GM18511 (cell line): ENCODE results near the gene PAK5.
A peak's percentile ranks its signal among the peaks of the same experiment; 100 is the strongest.

Experiments used
- ATAC-seq: cut with Tn5 transposase; IDR thresholded peaks from one replicate; pipeline ENCODE4 v1.9.1; 2021; ENCODE audit warnings: mild to moderate bottlenecking, moderate library complexity; ENCODE audit not compliant: unreplicated experiment

Gene PAK5

DNA sequence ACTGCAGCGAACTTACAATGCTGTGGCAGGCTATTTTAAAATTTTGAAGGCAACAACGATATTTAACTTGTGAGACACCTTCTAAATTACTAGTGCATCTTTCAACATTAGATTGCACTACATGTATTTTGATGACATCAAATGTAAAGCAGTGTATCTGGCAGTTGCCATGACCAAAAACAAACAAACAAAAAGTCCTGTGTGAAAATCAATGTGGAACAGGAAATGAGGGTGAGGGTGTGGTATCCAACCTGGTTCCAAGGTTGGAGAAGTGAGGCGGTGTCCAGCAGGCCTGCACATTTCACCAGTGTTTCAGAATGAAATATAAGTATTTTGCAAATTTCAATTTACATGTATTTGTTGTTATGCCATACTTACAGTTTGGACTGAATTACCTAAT is 212.5 kb downstream of the PAK5 start:
- no peak for ATAC-seq

DNA sequence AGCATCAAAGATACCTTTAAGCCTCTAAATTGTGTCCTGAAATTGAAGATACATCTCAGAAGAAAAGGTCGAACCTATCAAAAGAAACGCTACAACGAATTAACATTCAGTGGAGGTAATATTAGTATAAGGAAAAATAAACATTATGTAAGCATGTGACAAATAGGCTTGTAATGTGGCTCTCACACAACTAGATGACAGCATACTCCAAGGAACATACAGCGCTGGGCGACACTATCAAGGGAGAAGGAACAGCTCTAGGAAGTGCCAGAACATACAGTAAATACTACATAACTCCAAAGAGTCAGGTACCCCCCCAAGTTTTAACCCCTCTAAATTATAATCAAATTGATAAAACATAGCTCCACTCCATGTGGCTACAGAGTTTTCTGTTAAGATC is 220.9 kb downstream of the PAK5 start:
- no peak for ATAC-seq

DNA sequence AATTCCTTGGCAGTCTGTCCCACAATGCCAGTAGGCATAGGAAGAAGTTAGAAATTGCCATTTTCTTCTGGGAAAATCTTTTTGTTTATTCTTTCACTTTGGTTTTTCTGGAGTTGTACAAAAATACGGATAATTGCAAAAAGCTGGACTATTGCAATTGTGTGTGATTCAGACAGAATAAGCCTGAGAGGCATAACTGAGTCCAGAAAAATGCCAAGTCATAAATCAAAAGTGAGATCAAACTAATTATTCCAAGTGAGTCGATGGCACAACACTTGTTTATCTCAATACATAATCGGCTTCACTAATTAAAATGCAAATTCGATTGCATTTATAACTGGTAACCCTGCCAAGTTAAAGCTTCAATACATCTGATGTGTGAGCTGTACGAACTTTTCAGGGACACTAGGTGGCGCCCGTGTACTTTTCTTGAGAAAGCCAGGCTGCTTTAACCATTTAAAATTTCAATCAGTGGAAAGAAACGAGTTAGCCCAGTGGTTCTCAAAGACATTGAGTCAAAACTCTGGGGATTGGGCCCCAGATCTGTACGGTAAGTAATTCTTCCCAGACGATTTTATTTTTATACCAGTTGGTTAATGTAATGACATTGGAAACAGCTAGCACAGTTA is 221.9 kb downstream of the PAK5 start:
- ATAC-seq: peak; percentile 51

GRCh38 chr20:9616455-9616805 is 222.4 kb downstream of the PAK5 start:
- peak; percentile 21 for ATAC-seq

GRCh38 chr20:9615766-9616454 is 223.0 kb downstream of the PAK5 start:
- ATAC-seq: peak; percentile 98

DNA sequence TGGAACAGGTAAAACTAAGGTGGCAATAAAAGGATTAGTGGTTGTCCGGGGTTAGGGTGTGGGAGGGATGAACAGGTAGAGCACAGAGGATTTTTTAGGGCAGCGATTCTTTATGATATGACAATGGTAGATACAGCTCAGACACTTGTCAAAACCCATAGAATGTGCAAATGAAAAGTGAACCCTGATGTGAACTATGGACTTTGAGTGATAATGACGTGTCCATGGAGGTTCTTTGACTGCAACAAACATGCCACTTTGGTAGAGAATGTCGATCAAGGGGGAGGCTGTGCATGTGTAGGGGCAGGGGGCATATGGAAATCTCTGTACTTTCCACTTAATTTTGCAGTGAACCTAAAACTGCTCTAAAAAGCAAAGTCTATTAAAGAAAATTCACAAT is 223.8 kb downstream of the PAK5 start:
- ATAC-seq: no peak

- ATAC-seq: no peak
Measured at GRCh38 chr20:9613871-9614270, 225.0 kb downstream of the PAK5 start.

DNA sequence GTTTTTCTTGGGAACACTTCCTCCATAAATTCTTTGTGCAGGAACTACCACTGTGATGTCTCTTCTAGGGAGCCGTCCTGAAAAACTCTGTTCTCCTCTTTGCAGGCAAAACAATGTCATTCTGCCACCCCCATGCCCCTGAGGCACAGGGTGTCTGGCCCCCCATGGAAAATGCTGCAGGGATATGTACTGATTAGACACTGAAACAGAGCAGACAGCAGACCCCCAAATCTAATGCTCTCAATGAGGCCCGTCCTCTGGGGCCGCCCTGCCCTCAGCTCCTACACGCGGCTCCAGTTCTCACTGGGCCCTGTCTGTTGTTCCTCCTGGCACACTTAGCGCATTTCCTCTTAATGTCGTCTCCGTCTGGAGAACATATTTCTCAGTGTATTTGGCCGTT is 227.0 kb downstream of the PAK5 start:
- ATAC-seq: no peak

GRCh38 chr20:9610665-9611064 is 228.2 kb downstream of the PAK5 start:
- no peak for ATAC-seq

GRCh38 chr20:9609887-9610502 is 228.9 kb downstream of the PAK5 start:
- ATAC-seq: peak; percentile 79

DNA sequence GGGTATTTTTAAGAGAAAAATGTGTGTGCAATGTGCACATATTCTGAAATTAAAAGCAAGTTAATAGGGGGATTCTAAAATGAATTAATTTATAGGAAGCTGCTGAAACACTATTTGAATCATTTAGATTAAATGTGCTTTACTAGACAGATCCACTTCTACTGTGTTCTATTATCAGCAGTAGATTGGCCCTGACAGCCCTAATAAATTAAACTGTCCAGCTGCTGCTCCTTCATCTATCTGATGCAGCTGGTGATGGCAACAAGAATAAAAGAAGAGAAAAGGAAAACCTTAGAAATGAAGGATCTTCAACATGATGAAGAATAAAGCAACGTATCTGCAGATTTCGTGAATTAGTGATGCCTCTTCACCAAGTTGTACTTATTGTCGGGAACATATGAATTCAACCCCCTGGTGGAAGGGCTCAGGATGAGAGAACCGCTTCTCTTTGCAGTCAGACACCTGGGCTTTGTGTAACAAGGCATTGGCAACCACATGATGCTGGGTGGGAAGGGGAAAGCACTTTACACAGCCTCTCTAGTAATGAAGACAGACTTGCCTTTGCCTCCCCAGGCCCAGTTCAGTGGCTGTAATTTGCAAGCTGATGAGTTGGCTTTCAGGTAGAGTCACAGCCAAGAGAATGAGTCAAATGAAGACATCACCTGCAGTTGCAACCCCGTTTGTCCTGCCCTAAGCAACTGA is 230.1 kb downstream of the PAK5 start:
- ATAC-seq: no peak

GRCh38 chr20:9602847-9603183 is 236.1 kb downstream of the PAK5 start:
- no peak for ATAC-seq

DNA sequence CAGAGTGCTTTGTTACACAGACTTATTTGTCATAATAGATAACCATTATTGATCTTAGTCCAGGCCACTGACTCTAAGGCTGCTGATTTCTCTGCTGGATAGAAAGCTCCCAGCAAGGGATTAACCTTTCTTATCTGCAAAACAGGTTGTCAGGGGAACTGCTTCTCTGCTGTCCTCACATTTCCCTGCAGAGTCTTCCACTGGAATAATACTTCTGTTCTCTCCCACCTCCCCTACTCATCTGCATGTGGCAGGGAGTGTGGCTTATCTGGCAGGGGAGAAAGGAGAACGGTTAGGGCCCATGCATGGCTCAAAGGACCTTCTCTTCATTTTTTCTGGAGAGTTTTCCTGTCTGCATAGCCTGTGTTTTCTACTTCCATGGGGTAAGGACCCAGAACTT is 238.3 kb downstream of the PAK5 start:
- no peak for ATAC-seq

DNA sequence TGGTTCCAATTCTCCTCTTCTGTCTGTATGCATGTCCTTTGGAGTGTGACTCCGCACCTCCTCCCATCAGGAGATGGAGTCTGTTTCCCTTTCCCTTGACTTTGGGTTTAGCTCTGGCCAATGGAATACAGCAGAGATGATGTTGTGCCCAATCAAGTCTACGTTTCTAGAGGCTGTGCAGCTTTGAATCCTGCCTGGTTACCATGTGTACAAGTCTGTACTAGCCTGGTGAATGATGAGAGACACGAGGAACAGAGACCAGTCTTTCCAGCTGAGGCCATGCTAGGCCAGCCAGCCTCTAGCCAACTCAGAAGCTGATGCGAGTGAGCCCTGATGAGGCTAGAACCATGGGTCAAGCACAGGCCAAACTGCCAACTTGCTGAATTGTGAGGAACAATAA is 241.3 kb downstream of the PAK5 start:
- no peak for ATAC-seq

- ATAC-seq: no peak
Measured at GRCh38 chr20:9595763-9596162, 243.1 kb downstream of the PAK5 start.

GRCh38 chr20:9594284-9594875 is 244.5 kb downstream of the PAK5 start:
- ATAC-seq: no peak

DNA sequence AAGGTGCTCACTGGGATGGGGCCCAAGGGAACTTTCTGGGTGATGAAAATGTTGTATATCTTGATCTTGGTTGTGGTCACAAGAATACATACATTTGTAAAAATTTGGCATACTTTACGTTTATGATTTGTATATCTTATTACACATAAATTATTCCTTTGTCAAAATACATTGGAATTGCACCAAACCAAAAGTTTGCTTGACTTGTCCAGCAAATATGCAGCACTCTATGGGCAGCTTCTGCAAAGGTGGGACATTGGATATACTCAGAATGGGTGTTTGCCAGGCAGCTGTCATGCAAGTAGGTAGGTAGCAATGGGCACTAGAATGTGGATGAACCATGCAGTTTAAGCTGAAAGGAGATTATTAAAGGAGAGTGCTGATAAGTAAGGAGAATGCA is 246.5 kb downstream of the PAK5 start:
- no peak for ATAC-seq

GRCh38 chr20:9591080-9591479 is 247.8 kb downstream of the PAK5 start:
- no peak for ATAC-seq

DNA sequence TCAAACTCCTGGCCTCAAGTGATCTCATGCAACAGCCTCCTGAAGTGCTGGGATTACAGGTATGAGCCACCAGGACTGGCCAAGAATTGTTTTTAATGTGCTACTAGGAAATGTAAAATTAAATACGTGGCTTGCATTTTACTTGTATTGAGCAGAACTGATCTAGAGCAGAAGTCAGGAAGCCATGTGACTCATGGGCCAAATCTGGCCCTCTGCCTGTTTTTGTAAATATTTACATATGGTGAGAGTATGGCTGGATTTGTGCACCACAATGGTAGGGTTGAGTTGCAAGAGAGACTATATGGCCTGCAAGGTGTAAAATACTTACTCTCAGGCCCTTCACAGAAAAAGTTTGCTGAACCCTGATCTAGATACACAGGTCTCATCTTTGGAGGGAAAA is 248.7 kb downstream of the PAK5 start:
- ATAC-seq: no peak

DNA sequence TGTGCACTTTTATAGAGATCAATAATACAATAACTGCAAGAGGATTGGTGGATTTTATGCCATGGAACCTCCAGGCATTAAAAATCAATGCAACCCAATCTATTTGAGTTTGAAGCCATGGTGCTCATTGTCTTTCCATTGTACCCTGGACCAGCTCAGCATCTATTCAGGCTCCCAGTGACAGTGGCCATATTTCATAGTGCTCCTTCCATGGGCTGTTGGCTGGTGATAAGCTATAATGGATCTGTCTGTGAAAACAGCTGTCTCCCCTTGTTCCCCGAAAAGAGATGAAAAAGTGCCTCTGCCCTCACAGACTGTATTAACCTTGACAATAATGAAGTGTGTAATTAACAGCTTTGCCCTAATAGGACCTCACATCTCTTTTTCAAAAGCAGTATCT is 250.2 kb downstream of the PAK5 start:
- ATAC-seq: no peak

DNA sequence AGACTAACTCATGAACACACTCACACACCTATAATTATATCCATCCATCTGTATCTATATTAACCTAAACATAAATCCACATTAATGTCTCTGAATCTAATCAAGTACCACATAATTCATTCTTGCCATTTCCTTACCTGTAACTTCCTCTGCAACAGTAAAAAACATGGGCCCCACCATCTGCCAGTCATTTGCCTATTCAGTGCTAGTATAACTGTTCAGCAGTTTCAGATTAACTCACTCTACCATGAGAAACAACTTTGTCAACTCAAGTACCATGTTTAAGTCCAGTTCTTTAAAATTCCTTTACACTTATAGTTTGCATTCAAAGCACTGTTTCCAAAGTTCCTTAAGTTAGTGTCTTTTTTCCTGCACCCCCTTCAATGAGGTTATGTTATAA is 255.7 kb downstream of the PAK5 start:
- no peak for ATAC-seq

DNA sequence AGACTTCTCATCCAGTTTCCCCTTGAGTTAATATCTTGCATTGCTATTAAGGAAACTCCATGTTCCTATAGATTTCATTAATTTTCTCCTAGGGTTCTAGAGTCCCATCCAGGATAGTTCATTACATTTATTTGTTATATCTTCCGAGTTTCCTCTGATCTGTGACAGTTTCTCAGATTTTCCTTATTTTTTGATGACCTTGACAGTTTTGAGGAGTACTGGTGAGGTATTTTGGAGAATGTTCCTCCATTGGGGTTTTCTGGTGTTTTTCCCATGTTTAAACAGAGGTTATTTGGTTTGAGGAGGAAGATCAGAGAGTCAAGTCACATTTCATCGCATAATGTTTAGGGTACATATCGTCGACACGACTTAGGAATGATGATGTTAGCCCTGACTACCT is 256.7 kb downstream of the PAK5 start:
- ATAC-seq: no peak
